Renal cortical epithelial cell (primary cell): ENCODE measurements around the gene CAD. TPM values are rescaled to one million over a fixed set of nuclear protein-coding genes. Genes with fewer than 3 reads are reported as not detected.

Source experiments
- DNase-seq: peaks from one replicate; pipeline ENCODE4 v3.0.0-alpha.2; 2011; ENCODE audit warnings: low read depth
- total RNA-seq: library from RNA; depleted of rRNA; stranded (reverse); fragments of >200 nt; gene quantifications from 2 replicates; pipeline ENCODE4 v1.2.3, GENCODE V29; 2014

The CAD gene
- total RNA-seq, 1 donor from 2014 or later = 53.5 TPM

- DNase-seq = no peak
Observed at GRCh38 chr2:27225526-27225925, 8.4 kb downstream of the CAD start.

- DNase-seq = no peak
Observed at GRCh38 chr2:27227501-27227900, 10.3 kb downstream of the CAD start.

GRCh38 chr2:27231921-27232320, 14.8 kb downstream of the CAD start:
- no peak for DNase-seq

GRCh38 chr2:27233341-27233740, 16.2 kb downstream of the CAD start:
- DNase-seq = no peak

- no peak for DNase-seq
Observed at GRCh38 chr2:27236136-27236535, 19.0 kb downstream of the CAD start.

- DNase-seq = no peak
Observed at GRCh38 chr2:27236626-27237025, 19.5 kb downstream of the CAD start.

GRCh38 chr2:27237341-27237945, 20.3 kb downstream of the CAD start:
- DNase-seq = no peak

- DNase-seq = no peak
Observed at GRCh38 chr2:27238976-27239375, 21.8 kb downstream of the CAD start.

- DNase-seq = no peak
Observed at GRCh38 chr2:27240406-27240805, 23.2 kb downstream of the CAD start.

GRCh38 chr2:27241761-27242613, 24.8 kb downstream of the CAD start:
- DNase-seq = no peak

GRCh38 chr2:27242614-27242951, 25.4 kb downstream of the CAD start:
- DNase-seq = no peak

- no peak for DNase-seq
Observed at GRCh38 chr2:27243391-27244130, 26.4 kb downstream of the CAD start.

GRCh38 chr2:27245116-27245515, 27.9 kb downstream of the CAD start:
- no peak for DNase-seq

- DNase-seq = no peak
Observed at GRCh38 chr2:27245626-27246025, 28.5 kb downstream of the CAD start.

GRCh38 chr2:27247893-27248292, 30.7 kb downstream of the CAD start:
- DNase-seq = no peak

GRCh38 chr2:27249159-27249890, 32.2 kb downstream of the CAD start:
- DNase-seq = no peak

- peak; percentile 15 for DNase-seq
Observed at GRCh38 chr2:27249891-27250651, 32.9 kb downstream of the CAD start.

- DNase-seq = no peak
Observed at GRCh38 chr2:27250652-27251379, 33.6 kb downstream of the CAD start.

GRCh38 chr2:27251766-27252165, 34.6 kb downstream of the CAD start:
- peak; percentile 22 for DNase-seq

- DNase-seq = no peak
Observed at GRCh38 chr2:27255187-27255586, 38.0 kb downstream of the CAD start.

GRCh38 chr2:27255660-27256059, 38.5 kb downstream of the CAD start:
- DNase-seq = no peak
